NCI-H2081 treated with DMSO at 0.1 percent for 48 hours (cell line): ENCODE results near the gene IQGAP2.
"Not testable (repeated sequence)": the region's sequence is repeated elsewhere in the genome, so short reads cannot be mapped to it uniquely, and the experiment has no call there.

Source experiments
- DNase-seq: peaks from one replicate; lab custom pipeline; 2025; lab: John Stamatoyannopoulos, UW

The IQGAP2 gene

DNA sequence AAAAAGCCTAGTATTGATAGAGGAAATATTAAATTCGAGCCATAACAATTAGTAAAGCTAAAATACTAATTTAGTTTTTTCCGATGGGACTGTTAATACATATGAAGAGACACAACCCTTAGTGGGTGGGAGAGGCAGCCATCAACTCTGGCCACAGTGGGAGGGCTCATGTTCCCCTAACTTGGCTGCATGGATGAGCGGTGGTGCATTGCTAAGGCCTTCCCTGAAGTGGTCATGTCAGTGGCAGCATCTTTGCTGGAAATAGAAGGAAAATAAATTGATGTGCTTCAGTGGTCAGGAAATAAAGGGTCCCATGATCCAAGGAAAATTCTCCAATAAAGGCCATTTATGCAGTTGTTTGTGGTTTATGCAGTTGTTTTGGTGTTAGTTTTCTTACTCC is 254.0 kb downstream of the IQGAP2 start:
- DNase-seq = no peak

DNA sequence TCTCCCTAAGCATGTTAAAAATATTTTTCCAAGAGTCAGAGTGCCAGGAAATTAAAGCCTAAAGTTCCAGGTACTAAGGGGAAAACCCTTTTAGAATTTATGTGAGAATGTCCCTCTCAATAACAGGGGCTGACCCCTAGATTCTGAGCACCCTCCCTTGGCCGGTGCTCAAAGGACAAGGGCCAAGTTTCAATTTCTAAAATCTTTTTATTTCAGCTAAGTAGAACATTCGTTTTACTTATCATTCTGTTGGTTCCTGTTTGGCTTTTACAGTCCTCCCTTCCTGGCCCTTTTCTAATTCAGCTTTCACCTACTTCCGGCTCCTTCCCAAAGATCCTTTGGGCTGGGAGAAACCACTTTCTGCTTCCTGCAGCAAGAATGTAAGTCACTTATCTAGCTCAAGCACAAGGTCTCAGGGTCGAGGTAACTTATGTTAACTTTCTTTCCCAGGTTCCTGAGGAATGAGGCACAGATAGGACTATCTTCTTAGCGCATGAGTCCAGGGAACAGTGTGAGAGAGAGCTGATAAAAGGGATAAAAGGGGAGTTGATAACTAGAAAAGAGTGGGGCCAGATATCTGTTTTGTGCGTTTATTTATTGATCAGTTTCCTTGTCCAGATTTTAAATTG is 254.7 kb downstream of the IQGAP2 start:
- DNase-seq = no peak

DNA sequence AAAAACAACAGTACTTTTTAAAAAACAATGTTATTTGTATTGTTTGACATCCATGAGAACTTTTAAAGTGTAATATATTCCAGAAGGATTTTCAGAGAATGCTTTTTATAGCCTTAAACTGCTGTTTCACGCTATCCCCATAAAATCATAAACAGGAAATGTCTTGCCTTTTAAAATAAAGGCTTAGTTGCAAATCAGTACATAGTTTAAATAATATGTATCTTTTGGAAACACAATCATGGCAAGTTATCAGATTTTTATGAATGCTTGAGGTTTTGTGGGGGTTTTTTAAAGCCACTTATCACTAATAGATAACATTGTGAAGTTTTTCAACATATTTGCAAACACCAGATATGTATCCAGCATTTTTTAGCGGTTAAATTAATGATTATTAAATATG is 257.3 kb downstream of the IQGAP2 start:
- DNase-seq = no peak

DNA sequence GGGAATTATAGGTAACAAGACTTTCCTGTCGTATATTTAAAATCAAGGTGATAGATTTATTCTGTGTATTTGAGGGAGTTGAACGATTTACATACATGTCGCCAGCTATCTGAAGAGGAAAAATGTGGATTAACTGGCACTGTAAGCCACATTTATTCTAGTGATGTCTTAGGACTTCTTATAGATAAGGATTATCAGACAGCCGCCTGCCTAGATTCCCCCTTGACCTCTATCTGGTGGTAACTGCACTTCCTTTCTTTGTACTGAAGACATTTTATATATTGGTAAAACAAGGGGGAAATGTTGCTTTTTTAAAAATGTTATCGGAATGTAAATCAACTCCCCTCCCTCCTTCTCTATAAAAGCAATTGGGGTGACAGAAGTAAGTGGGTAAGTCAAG is 259.4 kb downstream of the IQGAP2 start:
- no peak for DNase-seq

DNA sequence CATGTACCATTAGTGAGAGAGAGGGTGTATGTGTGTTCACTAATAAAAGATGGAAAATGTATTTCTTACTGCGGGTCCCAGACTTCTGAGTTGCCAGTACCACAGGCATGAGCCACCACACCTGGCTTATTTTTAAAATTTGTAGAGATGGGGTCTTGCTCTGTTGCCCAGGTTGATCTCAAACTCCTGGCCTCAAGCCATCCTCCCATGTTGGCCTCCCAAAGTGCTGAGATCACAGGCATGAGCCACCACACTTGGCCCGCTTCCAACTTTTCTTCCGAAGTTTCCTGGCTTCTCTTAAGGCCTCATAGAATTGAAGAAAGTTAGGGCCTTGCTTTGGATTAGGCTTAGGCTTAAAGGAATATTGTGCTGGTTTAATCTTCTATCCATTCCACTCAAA is 260.5 kb downstream of the IQGAP2 start:
- DNase-seq = no peak

DNA sequence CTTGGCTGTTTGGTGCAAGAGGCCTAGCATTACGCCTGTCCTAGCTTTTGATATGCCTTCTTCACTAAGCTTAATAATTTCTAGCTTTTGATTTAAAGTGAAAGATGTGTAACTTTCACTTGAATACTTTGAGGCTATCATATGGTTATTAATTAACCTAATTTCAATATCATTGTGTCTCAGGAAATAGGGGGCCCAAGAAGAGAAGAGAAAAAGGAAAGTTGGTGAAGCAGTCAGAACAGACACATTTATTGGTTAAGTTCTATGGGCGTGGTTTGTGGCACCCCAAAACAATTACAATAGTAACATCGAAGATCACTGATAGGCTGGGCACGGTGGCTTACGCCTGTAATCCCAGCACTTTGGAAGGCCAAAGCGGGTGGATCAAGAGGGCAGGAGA is 261.0 kb downstream of the IQGAP2 start:
- no peak for DNase-seq

DNA sequence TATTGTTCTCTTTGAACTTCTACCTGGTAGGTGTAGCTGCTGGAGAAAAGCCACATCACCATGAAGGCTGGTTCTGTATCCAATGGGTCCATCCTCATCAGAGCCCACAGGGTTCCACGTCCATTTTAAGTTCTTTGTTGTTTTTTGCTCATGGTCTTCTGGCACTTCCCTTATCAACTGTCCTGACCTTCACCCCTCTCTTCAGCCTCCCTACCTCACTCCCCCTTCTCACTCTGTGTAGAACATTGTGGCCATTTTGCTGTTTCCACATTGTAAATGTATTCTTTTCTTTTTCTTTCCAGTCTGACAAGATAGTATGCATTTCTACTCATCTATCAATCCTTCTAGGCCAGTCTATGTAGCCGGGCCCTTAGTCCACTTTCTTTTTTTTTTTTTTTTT is 264.4 kb downstream of the IQGAP2 start:
- DNase-seq = no peak

DNA sequence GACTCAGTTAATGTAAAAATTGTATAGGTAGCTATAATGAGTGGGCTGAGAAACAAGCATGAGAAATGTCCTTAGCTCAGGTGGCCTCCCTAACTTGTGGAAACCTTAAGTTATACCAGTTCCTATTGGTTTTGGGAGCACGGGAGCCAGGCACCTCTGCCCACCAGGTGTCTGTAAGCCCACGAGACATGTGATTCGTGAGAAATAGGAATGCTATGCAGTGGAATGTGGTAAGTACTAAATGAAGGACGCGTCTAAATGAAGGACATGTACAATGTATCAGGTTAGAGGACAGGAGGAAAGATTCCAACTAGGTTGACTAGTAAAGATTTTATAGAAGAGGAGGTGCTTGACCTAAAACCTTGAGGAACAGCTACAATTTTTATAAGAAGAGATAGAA is 266.2 kb downstream of the IQGAP2 start:
- DNase-seq = no peak

DNA sequence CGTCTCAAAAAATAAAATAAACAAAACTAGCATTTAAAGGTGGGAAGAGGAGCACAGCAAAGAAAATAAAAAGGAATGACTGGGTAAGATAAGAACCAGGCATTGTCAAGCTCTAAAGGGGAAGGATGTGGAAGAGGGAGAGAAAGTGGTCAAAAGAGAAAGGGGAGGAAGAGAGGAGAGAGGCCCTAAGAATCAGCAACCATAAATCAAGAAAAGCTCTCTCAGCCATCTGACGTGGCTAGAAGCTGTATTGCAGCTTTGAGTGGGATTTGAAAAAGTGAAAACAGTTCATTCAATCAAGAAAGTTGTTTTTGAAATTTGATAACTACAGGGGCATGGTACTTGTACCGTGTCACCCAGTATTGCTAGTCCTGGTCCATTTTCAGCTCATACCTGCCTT is 267.4 kb downstream of the IQGAP2 start:
- no peak for DNase-seq

DNA sequence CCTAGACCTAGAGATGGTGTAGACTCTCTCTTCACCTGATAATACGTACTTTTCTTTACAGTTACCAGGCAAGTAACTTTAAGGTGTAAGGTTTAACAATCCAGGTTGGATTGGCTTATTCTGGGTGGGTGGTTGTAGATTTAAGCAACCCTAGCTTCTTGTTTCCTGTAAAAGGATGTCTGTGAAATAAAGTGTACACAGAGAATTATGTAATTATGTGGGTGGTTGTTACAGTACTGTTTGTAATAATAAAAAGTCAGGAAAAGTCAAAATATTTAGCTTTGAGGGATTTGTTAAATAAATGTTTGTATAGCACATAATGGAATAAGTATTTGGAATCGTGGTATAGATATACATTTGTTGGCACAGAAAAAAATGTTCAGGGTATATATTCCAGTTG is 269.2 kb downstream of the IQGAP2 start:
- no peak for DNase-seq

DNA sequence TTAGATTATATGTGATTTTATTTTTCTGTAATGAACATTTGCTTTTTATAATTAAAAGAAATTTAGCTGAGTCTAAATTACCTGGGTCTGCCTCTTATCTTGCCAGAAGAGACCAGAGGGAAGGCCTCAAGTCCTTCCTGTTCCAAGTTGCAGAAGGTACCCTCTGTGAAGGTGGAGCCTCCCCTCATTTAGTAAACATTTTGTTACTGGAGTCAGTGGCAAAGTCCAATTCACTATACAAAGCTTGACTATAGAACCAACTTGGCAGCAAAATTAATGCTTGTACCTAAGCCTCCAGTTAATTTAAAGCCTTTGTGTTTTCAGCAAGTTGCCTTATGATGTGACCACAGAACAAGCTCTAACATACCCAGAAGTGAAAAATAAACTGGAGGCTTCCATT is 270.0 kb downstream of the IQGAP2 start:
- DNase-seq = no peak

DNA sequence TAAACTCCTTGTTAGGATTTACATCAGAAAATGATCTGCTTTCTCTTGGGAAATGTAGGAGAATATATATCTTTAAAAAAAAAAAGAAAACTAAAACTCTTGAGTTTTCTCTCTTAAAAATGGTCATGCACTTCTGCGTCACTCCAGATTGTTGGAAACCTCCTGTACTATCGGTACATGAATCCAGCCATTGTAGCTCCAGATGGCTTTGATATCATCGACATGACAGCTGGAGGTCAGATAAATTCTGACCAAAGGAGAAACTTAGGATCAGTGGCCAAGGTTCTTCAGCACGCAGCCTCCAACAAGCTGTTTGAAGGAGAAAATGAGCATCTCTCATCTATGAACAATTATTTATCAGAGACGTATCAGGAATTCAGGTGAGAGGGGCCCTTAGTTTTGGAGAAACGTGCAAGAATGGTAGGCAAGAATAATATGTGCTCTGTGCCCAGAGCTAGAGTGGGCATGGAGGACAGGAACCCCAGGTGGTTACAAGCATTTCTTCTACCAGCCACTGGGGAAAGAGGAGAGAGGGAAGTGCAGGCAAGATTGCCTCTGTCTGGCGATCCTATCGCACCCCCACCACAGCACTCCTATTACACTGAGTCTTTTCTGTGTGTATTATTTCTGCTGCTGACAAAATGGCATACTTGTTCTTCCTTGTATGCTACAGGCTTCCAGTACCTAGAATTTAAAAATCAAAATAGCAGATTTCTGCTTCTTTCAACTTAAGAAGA is 271.4 kb downstream of the IQGAP2 start:
- DNase-seq = no peak

DNA sequence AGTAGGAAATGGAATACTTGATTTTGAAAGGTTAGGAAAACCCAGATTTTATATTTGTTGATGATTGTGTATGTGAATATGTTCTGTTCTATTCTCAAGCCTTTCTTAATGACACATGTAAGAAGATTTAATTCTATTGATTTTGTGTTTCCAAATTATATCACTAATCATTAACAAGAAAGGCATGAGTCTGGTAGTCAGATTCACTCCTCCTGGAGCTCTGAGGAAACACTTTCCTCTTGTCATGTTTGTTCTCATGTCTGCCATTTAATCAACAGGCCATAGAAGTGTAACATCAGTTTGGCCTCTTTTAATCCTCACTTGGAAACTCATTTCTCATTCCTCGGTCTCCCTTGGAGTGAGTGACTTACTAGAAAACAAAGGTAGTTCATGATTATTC is 272.3 kb downstream of the IQGAP2 start:
- no peak for DNase-seq

DNA sequence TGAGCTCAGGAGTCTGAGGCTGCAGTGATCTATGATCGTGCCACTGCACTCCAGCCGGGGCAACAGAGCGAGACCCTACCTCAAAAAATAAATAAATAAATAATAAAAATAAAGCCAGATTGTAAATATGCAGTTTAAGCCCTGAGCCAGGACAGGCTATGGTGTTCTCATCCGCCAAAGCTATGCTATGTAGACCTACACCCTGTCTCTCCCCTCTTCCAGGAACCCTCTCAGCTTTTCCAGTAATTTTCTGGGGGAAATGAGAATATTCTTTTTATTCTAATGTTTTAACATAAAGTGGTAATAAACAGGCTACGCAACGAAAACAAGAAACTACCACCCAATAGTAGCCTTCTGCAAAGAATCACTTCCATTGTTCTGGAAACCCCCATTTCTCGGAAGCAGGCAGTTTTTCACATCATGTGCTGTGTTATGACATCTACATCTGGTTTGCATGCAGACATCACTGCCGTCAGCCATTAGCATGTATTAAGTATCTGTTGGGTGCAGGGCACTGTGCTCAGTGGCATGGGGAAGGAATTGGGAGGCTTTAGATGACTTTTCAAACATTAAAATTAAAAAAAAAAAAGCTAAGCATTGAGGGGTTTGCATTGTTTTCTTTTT is 274.9 kb downstream of the IQGAP2 start:
- no peak for DNase-seq

DNA sequence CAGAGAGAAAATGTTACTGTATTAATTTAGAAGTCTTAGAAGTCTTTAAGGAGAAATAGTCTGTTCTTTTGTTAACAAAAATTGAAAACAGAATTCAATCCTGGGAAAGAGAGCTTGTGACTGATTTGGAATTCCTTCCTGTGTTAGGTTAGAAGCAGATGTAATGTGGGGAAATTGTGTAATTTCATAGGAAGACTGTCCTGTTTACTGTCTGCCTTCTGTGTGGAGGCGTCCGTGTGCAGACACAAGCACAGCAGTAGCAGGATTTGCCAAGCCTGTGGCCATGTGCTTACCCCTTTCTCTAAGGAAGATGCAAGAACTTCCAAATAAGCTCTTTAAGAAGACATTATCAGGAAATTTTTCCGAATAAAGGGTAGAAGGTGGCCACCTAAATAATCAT is 276.1 kb downstream of the IQGAP2 start:
- DNase-seq = no peak

DNA sequence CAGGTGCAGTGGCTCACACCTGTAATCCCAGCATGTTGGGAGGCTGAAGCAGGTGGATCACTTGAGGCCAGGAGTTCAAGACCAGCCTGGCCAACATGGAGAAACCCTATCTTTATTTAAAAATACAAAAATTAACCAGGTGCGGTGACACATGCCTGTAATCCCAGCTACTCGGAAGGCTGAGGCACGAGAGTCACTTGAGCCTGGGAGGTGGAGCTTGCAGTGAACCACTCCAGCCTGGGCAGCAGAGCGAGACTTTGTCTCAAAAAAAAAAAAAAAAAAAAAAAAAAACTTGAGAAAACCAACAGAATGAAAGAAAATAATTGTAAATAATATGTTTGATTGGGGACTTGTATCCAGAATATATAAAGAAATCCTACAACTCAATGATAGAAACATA is 277.7 kb downstream of the IQGAP2 start:
- not testable (repeated sequence) for DNase-seq

DNA sequence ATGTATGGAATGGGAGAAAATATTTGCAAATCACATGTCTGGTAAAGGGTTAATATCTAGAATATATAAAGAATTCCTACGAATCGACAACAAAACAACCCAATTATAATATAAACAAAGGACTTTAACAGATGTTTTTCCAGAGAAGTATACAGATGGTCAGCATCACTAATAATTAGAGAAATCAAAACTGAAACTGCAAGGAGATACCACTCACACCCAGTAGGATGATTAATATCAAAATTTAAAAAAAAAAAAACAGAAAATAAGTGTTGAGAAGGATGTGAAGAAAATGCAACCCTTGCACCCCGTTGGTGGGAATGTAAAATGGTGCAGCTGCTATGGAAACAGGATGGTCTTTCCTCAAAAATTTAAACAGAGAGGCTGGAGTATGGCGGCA is 278.2 kb downstream of the IQGAP2 start:
- no peak for DNase-seq

DNA sequence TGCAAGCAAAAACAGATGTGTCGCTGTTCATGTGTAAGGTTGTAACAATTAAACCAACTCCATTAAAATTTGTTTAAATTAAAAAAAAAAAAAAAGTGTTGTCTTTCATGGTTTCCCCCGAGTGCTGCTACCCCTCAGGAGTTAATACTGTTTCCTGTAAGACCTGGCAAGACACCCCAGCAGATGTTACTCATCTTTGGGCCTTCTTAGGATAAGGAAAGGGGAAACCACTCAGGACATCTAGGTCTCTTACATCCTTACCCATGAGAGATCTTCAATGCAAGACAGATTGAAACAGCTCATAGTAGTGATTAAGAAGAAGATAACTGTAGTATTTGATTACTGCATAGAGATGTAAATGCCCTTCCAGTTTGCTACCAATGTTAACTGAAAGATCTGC is 279.3 kb downstream of the IQGAP2 start:
- no peak for DNase-seq

DNA sequence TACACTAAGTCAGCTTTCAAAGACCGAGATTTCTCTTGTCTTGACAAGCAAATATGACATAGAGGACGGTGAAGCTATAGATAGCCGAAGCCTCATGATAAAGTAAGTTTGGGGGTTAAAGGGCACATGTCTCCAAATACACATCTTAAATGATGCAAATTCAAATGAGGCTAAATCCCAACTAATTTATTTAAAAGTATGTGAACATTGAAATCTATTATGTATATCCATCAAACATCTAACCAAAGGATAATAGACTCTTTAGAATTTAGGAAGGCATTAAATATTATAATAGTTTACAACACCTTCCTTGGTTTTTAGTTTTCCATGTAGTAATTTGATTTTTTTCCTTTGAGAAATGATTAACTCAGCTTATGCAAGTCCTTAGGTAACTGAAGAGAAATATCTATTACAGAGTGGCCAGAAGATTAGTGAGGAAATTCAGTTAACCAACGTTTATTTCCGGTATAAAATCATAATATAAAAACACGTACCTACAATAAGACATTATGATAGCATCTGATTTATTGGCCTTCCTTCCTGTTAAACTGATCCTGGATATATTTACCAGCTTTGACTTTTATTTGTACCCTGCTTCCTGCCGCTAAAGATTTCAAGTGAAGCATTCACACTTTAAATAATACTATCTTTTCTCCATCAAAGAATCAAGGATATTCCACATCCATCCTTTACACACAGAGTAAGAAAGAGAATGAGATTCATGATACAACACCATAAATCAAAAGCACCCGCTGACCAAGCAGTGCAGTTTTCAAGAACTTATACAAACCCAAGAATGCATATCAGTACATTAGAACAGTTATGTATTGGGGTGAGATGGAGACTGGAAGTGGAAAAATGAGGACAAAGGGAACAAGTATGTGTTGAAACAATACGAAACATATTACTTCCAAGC is 281.0 kb downstream of the IQGAP2 start:
- DNase-seq = no peak

DNA sequence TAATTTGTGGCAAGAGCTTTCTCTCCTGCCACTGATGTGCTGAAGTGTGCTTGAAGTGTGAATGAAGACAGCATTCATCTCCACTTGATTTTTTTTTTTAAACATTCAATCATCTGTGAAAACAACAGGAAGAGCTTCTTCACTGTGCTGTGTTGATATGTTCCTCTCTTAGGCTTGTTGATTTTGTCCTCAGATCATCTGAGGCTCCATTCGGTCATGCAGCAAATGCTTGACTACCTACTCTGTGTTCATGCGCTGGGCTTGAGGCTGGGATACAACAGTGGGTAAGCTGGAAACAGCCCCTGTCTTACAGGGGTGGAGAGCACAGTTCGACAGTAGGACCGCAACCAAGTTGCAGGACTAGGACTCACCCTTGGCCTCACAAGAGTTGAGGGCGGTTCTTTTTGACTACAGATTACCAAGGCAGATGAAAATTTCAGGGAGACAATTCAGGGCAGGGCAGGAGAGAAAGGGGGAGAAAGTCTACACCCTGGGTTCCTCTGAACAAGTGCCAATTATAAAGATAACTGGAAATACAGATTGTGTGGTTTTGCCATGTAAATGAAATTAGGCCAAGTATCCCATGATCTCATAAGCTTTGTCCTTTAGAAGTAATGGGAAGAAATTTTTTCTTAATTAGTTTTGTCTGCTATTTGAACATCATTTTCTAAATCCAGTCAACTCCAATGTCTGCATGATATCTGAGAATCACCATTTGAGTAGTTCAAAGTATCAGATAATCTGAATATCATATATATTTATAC is 281.9 kb downstream of the IQGAP2 start:
- DNase-seq = no peak

DNA sequence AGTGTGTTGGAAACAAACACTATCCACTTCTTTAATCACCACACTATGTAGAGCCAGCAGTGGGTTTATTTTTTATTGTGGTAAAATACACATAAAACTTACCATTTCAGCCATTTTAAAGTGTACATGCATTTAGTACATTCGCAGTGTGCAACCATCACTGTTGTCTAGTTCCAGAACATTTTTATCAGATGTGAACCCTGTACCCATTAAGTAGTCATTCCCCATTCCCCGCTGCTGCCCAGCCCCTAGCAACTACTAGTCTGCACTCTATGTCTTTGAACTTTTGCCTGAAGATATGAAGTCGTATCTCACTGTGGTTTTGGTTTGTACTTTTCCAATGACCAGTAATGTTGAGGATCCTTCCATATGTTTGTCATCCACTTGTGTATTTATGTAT is 282.6 kb downstream of the IQGAP2 start:
- DNase-seq = no peak

DNA sequence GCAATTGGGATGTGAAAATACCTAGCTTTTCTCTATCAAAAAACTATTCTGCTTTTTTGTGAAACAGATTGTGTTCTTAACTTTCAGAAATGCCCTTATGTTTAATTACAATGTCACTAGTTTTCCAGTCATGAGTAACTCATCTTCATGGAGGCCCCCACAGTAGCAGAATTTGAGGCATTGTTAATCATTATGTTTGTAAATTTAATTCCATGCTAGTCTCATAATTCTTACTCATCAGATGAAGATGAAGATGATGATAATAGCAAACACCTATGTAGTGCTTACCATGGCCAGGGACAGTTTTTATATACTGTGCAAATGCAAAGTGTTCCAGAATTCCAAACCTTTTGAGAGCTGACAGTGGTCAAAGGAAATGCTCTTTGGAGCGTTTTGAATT is 285.1 kb downstream of the IQGAP2 start:
- DNase-seq = no peak
